ENCODE measurements around the gene NQO2. TPM values are rescaled to one million over a fixed set of nuclear protein-coding genes. Genes with fewer than 3 reads are reported as not detected.

Gene NQO2
- total and polyA plus RNA-seq, 10 donors = 16.3 to 55.1 (median 30.7) TPM

DNA sequence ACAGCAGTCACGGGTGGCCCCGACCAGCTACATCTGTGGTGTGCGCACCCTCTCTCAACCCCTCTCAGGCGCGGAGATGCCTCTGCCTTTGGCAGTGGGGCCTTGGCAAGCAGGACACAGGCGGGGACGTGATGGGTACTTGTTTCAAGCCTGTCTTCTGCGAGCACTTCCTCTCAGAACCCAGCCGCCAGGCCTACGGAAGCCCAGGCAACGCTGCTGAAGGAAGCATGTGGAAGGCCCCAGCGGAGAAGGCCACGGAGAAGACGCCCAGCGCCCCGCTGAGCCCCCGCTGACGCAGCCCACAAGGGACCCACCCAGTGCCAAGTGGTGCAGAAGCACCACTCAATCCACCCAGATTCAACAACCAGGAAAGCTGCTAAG is 41.4 kb upstream of the NQO2 start:
- intact Hi-C loops (cut with DNase I; ENCODE audit: low total_unique reads) = no loop called here
- 23 to 41% (median 32%) methylated on average over 7 to 18 of the region's 18 CpGs for WGBS, 5 donors

DNA sequence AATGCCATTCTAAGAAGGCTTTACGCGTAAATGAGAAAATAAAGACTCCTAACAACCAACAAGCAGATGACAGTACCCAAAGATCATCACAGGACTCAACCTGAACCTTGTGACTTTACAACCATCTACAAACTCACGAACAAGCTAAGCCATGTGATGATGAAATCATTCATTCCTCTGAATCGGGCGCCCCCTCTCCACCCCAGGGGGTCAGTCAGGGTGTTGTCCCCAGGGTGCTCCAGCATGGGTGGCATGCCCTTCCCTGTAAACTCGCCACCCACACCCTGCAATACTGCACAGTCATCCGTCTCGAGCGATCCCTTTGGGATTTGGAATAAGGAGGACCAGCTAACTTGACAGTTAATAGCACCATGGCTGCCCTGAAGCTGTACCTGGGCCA is 40.9 kb upstream of the NQO2 start:
- Histone ChIP-seq H3K4me3 (no peak overlapping the region), H3K36me3 (peaks cover 0 to 64% (median 16%) of the 10 kb centered on the region in 6 donors), H3K27me3 (replicated peaks in 1 of 7) (no peaks in the 10 kb centered on the region), H3K9me3 (no peaks in the 10 kb centered on the region), H3K27ac (peak overlapping the region in 7 of 8 donors; percentile 13 to 70 (median 64)), H3K4me1 (peaks cover 9 to 72% (median 32%) of the 10 kb centered on the region in 6 donors)
- WGBS, 5 donors = 78 to 89% (median 81%) methylated on average over 9 of the region's 9 CpGs
- no peak for DNase-seq
- intact Hi-C loops (cut with DNase I; ENCODE audit: low total_unique reads) = no loop called here
- TF ChIP-seq, protein P1, sequence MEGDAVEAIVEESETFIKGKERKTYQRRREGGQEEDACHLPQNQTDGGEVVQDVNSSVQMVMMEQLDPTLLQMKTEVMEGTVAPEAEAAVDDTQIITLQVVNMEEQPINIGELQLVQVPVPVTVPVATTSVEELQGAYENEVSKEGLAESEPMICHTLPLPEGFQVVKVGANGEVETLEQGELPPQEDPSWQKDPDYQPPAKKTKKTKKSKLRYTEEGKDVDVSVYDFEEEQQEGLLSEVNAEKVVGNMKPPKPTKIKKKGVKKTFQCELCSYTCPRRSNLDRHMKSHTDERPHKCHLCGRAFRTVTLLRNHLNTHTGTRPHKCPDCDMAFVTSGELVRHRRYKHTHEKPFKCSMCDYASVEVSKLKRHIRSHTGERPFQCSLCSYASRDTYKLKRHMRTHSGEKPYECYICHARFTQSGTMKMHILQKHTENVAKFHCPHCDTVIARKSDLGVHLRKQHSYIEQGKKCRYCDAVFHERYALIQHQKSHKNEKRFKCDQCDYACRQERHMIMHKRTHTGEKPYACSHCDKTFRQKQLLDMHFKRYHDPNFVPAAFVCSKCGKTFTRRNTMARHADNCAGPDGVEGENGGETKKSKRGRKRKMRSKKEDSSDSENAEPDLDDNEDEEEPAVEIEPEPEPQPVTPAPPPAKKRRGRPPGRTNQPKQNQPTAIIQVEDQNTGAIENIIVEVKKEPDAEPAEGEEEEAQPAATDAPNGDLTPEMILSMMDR (IDR thresholded peaks at IDR 0.05 in 8 of 11, conservative IDR thresholded peaks at IDR 0.05 in 3 of 11) = no peak
- TF ChIP-seq POLR2A (IDR thresholded peaks at IDR 0.05) (no peak), POLR2AphosphoS5 (IDR thresholded peaks at IDR 0.05) (no peak)

More for the DNA sequence above, 41.4 kb upstream of the NQO2 start:
- peaks cover 0 to 68% (median 16%) of the 10 kb centered on the region in 6 donors for H3K36me3 ChIP-seq
- no peaks in the 10 kb centered on the region for H3K27me3 ChIP-seq (replicated peaks in 1 of 7)
- H3K4me3 ChIP-seq = no peak overlapping the region
- no peaks in the 10 kb centered on the region for H3K9me3 ChIP-seq
- peak; percentile 89 for DNase-seq
- peak in 2 of 3 donors; percentile 62 to 68 for TF ChIP-seq POLR2AphosphoS5 (IDR thresholded peaks at IDR 0.05)
- TF ChIP-seq, protein P1 (IDR thresholded peaks at IDR 0.05 in 8 of 11, conservative IDR thresholded peaks at IDR 0.05 in 3 of 11) = no peak
- H3K27ac ChIP-seq = peak overlapping the region in 7 of 8 donors; percentile 26 to 70 (median 64)
- peaks cover 9 to 68% (median 30%) of the 10 kb centered on the region in 6 donors for H3K4me1 ChIP-seq

DNA sequence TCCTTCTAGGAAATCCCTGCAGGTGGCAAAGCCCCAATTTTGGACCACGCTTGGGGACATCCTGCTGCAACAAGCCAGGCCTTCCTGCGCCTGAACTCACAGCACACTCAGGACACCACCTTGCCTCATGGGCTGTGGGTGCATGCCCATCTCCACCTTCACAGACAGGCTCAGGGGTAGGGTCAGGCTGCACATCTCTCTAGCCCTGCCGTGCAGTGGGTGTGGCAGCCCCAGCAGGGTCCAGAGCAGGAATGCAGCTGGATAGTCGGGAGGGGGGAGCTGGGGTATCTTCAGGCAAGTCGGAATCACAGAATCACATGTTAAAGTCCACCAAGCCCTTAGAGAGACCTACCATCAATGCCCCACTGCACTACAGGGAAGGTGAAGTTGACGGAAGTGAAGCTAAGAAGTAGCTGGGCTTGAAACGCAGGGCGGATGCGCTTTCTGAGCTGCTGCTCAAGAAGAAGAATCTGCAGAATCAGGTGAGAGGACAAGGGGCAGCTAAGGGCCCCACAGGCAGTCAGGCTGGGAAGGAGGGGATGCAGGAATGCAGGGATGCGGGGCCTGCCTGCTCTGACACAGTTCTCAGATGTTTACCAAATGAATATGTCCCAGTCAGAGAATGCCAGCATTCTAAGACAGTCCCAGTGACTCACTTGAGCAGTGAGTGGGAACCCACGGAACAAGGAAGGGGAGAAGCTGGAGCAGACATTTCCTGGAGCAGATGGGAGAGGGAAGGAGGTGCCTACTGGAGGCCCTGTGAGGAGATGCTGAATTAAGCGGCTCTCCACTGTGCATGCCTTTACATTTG is 39.6 kb upstream of the NQO2 start:
- Histone ChIP-seq H3K9me3 (no peaks in the 10 kb centered on the region), H3K36me3 (peaks cover 0 to 50% (median 14%) of the 10 kb centered on the region in 6 donors), H3K4me3 (no peak overlapping the region), H3K4me1 (peaks cover 9 to 85% (median 34%) of the 10 kb centered on the region in 6 donors), H3K27me3 (replicated peaks in 1 of 7) (no peaks in the 10 kb centered on the region), H3K27ac (peak overlapping the region in 1 of 8 donors; percentile 19)
- no peak for TF ChIP-seq POLR2AphosphoS5 (IDR thresholded peaks at IDR 0.05)
- TF ChIP-seq, protein P1 (IDR thresholded peaks at IDR 0.05 in 8 of 11, conservative IDR thresholded peaks at IDR 0.05 in 3 of 11) = no peak
- no peak for TF ChIP-seq POLR2A (IDR thresholded peaks at IDR 0.05)
- no peak for DNase-seq
- WGBS, 5 donors = 82 to 92% (median 89%) methylated on average over 12 of the region's 12 CpGs
- intact Hi-C loops (cut with DNase I; ENCODE audit: low total_unique reads) = no loop called here

DNA sequence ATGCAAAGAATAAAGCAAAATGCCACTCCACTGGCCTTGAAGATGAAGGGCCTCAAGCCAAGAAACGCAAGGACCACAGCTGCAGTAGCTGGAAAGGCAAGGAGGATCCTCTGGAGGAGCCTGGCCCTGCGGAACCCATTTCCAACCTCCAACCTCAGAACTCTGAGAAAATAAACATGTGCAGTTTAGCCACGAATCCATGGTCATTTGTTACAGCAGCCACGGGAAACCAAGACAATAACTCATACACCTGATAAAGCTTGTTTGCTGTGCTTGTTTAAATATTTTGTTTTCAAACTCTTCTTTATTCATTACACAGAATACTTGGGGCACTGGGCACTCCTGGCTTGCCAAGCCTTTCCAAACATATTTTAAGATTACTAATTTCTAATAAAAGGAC is 38.8 kb upstream of the NQO2 start:
- Histone ChIP-seq H3K9me3 (no peaks in the 10 kb centered on the region), H3K4me1 (peaks cover 9 to 94% (median 36%) of the 10 kb centered on the region in 6 donors), H3K27me3 (replicated peaks in 1 of 7) (no peaks in the 10 kb centered on the region), H3K36me3 (peaks cover 0 to 47% (median 8%) of the 10 kb centered on the region in 6 donors), H3K27ac (peak overlapping the region in 1 of 8 donors; percentile 19), H3K4me3 (no peak overlapping the region)
- intact Hi-C loops (cut with DNase I; ENCODE audit: low total_unique reads) = no loop called here
- 79 to 86% (median 85%) methylated on average over 4 of the region's 4 CpGs for WGBS, 5 donors
- TF ChIP-seq POLR2A (IDR thresholded peaks at IDR 0.05) (no peak), POLR2AphosphoS5 (IDR thresholded peaks at IDR 0.05) (no peak)
- TF ChIP-seq, protein P1 (IDR thresholded peaks at IDR 0.05 in 8 of 11, conservative IDR thresholded peaks at IDR 0.05 in 3 of 11) = no peak
- DNase-seq = no peak
